Cerebellar cortex (tissue), 1 donor: ENCODE results near the gene AAK1.
"Not testable (repeated sequence)": the region's sequence is repeated elsewhere in the genome, so short reads cannot be mapped to it uniquely, and the experiment has no call there.

Source experiments
- DNase-seq: peaks from one replicate; pipeline ENCODE4 v3.0.0-alpha.2; 2015; ENCODE audit warnings: low spot score

The AAK1 gene

GRCh38 chr2:69625078-69625795 is 18.3 kb downstream of the AAK1 start:
- DNase-seq: no peak

- DNase-seq: no peak
These were observed 18.9 kb downstream of the AAK1 start for GRCh38 chr2:69624611-69625010.

- no peak for DNase-seq
These were observed 19.4 kb downstream of the AAK1 start for GRCh38 chr2:69624131-69624530.

GRCh38 chr2:69623236-69623635 is 20.3 kb downstream of the AAK1 start:
- DNase-seq: no peak

GRCh38 chr2:69622805-69623204 is 20.7 kb downstream of the AAK1 start:
- DNase-seq: not testable (repeated sequence)

GRCh38 chr2:69622017-69622540 is 21.5 kb downstream of the AAK1 start:
- not testable (repeated sequence) for DNase-seq

GRCh38 chr2:69621440-69621839 is 22.1 kb downstream of the AAK1 start:
- DNase-seq: no peak

- DNase-seq: no peak
These were observed 22.7 kb downstream of the AAK1 start for GRCh38 chr2:69620870-69621269.

GRCh38 chr2:69619725-69620124 is 23.8 kb downstream of the AAK1 start:
- no peak for DNase-seq

- no peak for DNase-seq
These were observed 25.2 kb downstream of the AAK1 start for GRCh38 chr2:69618362-69618761.

- DNase-seq: no peak
These were observed 25.8 kb downstream of the AAK1 start for GRCh38 chr2:69617744-69618143.

- no peak for DNase-seq
These were observed 26.8 kb downstream of the AAK1 start for GRCh38 chr2:69616755-69617154.

- DNase-seq: no peak
These were observed 27.6 kb downstream of the AAK1 start for GRCh38 chr2:69615969-69616368.

- no peak for DNase-seq
These were observed 28.4 kb downstream of the AAK1 start for GRCh38 chr2:69615078-69615625.

GRCh38 chr2:69612707-69613106 is 30.8 kb downstream of the AAK1 start:
- no peak for DNase-seq

- DNase-seq: no peak
These were observed 31.3 kb downstream of the AAK1 start for GRCh38 chr2:69612200-69612599.

GRCh38 chr2:69608109-69608508 is 35.4 kb downstream of the AAK1 start:
- DNase-seq: no peak

GRCh38 chr2:69606771-69607170 is 36.8 kb downstream of the AAK1 start:
- not testable (repeated sequence) for DNase-seq

GRCh38 chr2:69605284-69605683 is 38.3 kb downstream of the AAK1 start:
- no peak for DNase-seq

- DNase-seq: no peak
These were observed 38.7 kb downstream of the AAK1 start for GRCh38 chr2:69604836-69605235.

GRCh38 chr2:69604026-69604678 is 39.4 kb downstream of the AAK1 start:
- no peak for DNase-seq

- no peak for DNase-seq
These were observed 40.3 kb downstream of the AAK1 start for GRCh38 chr2:69603146-69603743.

GRCh38 chr2:69601179-69601612 is 42.3 kb downstream of the AAK1 start:
- DNase-seq: no peak
